HG03135 (cell line): ENCODE results near the gene EHBP1L1.
A peak's percentile ranks its signal among the peaks of the same experiment; 100 is the strongest.
"Not testable (repeated sequence)": the region's sequence is repeated elsewhere in the genome, so short reads cannot be mapped to it uniquely, and the experiment has no call there.

Experiments used
- ATAC-seq: cut with Tn5 transposase; IDR thresholded peaks from one replicate; pipeline ENCODE4 v1.9.1; 2021; ENCODE audit warnings: mild to moderate bottlenecking, moderate library complexity; ENCODE audit not compliant: unreplicated experiment

EHBP1L1 gene

DNA sequence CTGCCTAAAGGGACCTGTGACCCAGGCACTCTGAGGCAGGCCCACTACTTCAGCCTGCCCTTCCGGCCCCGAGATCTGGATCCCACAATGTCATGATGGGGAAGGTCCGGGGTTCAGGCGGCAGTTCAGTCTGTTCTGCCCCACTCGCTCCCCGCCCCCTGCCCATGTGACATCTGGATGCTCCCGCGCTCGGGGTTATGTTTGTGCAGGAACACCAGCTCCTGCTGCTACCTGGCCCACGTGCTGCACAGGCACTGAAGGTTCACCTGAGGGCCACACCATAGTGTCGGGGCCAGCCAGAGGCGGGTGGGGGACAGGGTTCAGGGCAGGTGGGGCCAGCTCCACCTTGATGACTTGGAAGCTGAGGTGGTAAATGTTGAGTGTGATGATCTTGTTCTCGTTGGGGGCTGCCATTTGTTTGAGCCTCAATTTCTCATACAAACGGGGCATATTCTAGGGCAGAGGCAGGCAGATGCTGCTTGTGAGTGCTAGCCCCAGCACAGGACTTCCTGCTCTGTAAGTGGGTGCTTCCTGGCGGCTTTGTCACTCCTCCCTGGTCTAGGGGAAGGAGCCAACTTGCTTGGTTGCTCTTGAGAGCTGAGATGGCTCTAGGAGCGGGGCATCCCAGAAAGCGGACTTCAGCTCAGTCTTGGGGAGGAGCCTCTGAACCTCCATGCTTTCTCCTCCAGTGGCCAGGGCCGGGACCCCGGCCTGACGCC, 57.7 kb downstream of the EHBP1L1 start:
- ATAC-seq = no peak

GRCh38 chr11:65634109-65634436, 58.2 kb downstream of the EHBP1L1 start:
- ATAC-seq = no peak

GRCh38 chr11:65634440-65634839, 58.6 kb downstream of the EHBP1L1 start:
- ATAC-seq = no peak

GRCh38 chr11:65634905-65635731, 59.3 kb downstream of the EHBP1L1 start:
- ATAC-seq = no peak

DNA sequence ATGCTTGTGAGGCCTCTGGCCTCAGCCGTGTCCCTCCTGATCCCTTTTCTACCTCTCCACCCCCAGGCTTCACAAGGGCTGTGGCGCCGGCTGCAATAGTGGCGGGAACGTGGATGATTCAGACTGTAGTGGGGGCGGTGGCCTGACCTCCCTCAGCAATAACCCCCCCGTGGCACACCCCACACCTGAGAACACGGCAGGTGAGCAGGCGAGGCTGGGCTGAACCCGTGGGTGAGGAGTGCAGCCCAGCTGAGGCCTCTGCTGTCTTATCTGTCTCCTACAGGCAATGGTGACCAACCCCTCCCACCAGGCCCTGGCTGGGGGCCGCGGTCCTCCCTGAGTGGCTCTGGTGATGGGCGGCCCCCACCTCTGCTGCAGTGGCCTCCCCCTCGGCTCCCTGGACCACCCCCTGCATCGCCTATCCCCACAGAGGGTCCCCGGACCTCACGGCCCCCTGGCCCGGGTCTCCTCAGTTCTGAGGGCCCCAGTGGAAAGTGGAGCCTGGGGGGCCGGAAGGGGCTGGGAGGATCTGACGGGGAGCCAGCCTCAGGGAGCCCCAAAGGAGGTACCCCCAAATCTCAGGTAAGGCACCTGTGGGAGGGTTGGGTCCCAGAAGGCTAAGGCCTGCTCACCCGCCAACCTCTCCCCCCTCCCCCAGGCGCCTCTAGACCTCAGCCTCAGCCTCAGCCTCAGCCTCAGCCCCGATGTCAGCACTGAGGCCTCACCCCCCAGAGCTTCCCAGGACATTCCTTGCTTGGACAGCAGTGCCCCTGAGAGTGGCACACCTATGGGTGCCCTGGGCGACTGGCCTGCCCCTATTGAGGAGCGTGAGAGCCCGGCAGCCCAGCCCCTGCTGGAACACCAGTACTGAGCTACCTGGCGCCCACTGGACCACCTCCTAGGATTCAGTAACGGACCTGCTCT, 60.5 kb downstream of the EHBP1L1 start:
- no peak for ATAC-seq

DNA sequence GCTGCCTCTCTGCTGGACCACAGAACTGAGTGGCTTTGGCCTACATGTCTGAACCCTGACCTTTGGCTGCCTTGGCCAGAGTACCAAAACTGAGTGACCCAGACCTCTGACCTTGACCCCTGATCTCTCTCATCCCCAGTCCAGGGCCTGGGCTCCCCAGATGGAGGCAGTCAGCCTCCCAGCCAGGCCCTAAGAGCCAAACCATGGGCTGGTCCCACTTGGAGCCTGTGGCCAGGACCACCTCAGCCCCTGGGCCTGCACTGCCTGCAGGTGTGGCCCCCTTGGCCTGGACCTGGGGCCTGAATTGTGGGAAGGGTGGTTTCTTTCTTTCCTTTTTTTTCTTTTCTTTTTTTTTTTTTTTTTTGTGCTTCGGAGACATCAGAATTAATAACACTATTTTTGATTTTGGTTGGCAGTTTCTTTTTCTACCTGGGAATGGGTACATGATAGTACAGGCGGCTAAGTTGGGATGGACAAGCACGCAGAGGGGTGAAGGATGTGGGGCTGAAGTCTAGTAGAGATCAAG, 61.2 kb downstream of the EHBP1L1 start:
- ATAC-seq = no peak

- peak; percentile 42 for ATAC-seq
Observed at GRCh38 chr11:65637794-65638419, 62.1 kb downstream of the EHBP1L1 start, which contains the start of gene SIPA1. SIPA1 (plus strand) TSS chr11:65638101; CDS start chr11:65640922, 2,821 bp downstream.

DNA sequence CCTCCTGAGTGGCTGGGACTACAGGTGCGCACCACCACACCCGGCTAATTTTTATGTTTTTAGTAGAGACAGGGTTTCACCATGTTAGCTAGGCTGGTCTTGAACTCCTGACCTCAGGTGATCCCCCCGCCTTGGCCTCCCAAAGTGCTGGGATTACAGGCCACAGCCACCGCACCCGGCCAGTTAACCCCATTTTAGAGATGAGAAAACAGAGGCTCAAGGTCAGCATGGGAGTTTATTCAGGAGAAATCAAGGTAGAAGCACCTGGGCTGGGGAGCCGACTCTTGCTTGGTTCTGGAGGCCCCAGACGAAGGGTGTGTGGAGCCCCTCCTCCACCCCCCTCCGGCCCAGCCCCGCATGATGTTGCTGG, 63.4 kb downstream of the EHBP1L1 start:
- not testable (repeated sequence) for ATAC-seq

DNA sequence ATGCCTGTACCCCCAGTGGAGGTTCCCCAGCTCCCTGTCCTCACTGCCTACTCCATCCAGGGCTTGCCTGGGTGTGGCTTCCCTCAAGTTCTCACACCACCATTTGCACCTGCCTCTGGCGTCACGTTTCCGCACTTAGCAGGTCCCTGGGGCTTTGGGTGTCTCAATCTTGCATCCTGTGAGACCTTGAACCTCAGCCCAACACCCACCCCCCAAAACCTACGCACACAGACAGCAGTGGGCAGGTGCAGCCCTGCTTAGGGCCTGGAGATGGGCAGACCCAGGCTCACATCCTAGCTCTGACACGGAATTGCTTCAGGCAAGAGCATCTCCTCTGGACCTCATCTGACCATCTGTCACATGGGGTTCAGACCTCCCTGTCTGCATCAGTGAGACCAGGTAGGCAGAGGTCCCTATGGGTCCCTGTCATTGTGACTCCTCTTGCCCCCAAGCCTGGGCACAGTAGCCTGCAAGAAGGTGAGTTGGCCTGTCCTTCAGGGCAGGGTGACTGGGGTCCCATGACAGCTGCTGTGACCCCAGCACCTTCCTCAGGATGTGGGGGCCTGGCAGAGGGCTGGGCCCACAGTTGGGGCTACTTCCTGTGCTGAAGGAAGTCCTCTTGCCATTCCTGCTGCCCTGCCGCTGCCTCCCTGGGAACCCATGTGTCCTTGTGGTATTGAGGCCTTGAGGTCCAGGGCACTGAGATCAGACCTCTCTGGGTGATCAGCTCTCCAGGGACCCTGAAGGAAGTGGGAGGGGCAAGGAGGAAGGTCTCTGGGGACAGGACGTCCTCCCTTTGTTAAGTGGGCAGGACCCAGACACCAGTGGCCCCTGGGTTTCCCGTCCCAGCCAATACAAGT, 64.0 kb downstream of the EHBP1L1 start:
- ATAC-seq = peak; percentile 40

DNA sequence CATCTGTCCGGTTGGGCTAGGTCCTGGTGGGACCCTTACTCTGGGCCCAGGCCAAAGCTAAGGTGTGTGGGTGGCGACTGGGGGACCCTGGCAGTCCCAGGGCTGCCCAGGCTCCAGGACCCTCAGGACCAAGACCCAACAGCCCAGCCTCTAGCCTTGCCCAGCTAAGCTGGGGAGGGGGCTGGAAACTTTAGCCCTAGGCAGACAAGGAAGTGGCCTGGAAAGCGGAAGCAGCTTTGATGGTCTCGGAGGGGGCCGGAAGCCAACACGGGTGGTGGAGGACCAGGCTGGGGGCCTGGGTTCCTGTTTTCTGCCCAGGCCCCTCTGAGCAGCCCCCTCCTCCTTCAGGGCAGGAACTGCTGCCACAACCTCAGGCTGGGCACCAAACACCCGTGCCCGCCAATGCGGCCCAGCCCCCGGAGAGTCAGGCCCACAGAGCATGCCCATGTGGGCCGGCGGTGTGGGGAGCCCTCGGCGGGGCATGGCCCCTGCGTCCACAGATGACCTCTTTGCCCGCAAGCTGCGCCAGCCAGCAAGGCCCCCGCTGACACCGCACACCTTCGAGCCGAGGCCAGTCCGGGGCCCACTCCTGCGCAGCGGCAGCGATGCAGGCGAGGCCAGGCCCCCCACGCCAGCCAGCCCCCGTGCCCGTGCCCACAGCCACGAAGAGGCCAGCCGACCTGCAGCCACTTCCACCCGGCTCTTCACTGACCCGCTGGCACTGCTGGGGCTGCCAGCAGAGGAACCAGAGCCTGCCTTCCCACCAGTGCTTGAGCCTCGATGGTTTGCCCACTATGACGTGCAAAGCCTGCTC, 64.8 kb downstream of the EHBP1L1 start:
- ATAC-seq = no peak

DNA sequence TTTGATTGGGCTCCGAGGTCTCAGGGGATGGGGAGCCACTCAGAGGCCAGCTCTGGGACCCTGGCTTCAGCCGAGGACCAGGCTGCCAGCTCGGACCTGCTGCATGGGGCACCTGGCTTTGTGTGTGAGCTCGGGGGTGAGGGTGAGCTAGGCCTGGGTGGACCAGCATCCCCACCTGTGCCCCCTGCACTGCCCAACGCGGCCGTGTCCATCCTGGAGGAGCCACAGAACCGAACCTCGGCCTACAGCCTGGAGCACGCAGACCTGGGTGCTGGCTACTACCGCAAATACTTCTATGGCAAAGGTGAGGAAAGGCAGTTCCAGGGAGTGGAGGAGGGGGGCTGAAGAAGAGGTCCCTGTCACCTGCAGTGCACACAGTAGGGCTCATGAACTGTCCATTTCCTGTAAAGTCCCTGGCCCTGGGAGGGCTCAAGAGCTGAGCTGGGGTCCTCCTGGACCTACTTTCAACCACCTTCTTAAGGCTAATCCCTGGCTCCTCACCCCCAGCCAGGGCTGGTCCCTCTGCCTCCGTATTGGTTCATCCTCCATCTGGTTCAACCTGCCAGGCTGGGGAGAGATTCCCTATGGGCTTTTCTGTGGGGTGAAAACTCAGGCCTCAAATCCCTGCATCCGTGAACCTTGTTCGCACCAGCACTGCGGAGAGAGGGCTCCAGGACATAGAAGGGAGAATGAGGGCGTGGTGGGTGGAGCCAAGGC, 65.6 kb downstream of the EHBP1L1 start:
- ATAC-seq = no peak
